SH-SY5Y (cell line): Measurements from ENCODE around the gene PTRHD1.

Source experiments
- GATA2 ChIP-seq: IDR thresholded peaks from 2 replicates; pipeline ENCODE4 v1.6.1; 2011; ENCODE audit warnings: mild to moderate bottlenecking, low read depth, low read length
- GATA3 ChIP-seq: IDR thresholded peaks from 2 replicates; pipeline ENCODE4 v1.6.1; 2011; ENCODE audit warnings: low read depth, mild to moderate bottlenecking, low read length, moderate library complexity

- TF ChIP-seq GATA2 (no peak), GATA3 (no peak)
Observed at GRCh38 chr2:24791452-24791851, 1.7 kb downstream of the PTRHD1 start.
